Measurements from ENCODE around the gene ZNF644.
A peak's percentile ranks its signal among the peaks of the same experiment; 100 is the strongest.

ZNF644 gene

DNA sequence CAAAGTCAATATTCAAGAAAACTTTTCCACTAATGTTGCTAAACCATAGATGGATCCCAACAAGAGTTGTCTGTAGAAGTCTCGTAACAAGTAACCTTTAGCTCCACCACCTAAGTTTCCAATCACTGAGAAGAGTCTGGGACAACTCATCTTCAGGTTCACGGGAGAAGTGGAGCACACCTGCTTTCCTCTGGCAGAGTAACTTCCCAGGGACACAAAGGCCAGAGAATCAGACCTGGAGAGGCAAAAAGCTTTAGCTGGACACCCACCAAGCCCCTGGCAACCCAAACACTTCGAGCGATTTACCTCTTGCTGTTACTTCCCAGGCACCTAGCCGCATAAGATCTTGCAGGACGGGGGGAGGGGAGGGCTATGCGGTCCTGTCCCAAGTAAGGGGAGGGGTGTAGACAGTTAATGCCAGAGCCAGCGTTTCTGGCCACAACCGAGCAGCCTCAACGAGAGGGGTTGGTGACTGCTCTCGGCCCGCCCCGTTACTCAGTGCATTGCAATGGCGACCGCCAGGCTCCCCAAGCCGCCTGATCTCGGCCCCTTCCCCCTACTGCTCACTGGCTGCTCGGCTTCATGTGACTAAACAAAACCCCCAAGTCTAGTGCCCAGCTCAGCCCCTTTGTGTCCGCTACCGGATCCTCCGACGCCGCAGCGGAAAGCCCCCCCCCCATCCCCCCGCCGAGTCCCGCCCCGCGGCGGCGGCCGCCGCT is 709 bp downstream of the ZNF644 start:
- DNase-seq (ENCODE audit: low read depth in 2 of 2), result peak; percentile 47 to 65

DNA sequence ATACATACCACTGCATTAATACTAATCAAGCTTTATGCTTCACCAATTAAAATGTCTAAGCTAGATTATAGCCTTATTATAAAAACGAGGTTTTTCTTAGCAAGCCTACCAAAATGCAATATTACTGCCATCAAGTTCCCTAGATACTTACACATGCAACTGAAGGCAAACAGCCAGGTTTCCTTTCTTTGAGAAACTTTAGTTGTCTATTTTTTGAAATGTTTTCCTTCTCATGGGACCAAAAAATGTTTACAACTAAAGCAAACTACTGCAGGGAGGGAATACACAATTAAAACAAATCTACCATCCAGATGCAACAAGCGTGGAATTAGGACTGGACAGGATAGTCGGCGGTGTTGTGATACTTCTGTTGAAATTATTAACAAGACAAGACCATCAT is 1.3 kb downstream of the ZNF644 start:
- no peak for DNase-seq (ENCODE audit: low read depth in 2 of 2)

DNA sequence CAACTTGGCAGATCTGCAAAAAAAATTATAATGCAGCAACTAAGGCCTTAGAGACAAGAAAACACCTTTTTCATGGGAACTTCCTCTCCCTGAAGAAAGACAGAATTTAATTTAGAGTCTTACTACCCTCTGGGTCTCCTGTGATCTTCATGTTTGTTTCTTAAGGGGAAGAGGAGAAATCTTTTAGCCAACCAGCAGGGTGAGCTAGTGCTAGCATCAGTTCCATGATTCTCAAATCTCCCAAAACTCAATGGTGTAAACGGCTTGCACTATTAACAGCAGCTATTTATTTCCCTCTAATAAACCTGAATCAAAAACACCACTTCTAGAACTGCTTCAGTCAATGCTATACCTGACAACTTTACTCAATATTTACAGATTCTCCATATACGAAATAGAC is 3.8 kb downstream of the ZNF644 start:
- no peak for DNase-seq (ENCODE audit: low read depth in 2 of 2)

GRCh38 chr1:91015794-91016550 is 5.9 kb downstream of the ZNF644 start:
- DNase-seq (ENCODE audit: low read depth in 2 of 2), result no peak

- DNase-seq (ENCODE audit: low read depth in 2 of 2), result no peak
Measured at GRCh38 chr1:91015358-91015780, 6.5 kb downstream of the ZNF644 start.

DNA sequence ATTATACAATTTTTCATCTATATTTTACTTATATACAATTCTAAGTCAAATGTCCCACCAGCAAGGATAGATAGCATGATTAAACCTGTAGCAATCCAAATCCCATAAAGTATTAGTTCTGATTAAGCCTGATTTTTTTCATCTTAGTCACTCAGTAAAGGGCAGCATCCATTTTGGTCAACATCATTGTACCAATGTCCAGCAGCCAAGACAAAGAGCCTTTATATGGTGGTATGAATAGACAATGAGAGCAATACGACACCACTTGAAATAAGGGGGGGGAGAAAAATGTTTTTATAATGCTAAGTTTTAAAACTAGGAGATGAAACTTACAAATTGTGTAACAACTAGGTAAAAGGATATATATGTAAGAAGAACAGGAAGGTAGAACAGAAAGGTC is 7.4 kb downstream of the ZNF644 start:
- no peak for DNase-seq (ENCODE audit: low read depth in 2 of 2)

DNA sequence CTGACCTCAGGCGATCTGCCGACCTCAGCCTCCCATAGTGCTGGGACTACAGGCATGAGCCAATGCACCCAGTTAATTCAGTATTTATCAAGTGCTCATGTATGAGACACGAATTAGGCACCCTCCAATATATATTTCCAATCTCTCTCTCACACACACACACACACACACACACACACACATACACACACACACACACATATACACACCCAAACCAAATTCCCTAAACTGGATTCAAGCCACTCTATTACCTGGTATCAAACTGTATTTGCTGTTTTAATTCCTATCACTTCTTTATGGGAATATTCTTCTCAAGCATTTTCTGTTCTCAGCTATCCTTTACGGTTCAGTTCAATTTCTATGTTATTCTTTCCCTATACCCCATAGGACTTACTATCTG is 8.5 kb downstream of the ZNF644 start:
- no peak for DNase-seq (ENCODE audit: low read depth in 2 of 2)

DNA sequence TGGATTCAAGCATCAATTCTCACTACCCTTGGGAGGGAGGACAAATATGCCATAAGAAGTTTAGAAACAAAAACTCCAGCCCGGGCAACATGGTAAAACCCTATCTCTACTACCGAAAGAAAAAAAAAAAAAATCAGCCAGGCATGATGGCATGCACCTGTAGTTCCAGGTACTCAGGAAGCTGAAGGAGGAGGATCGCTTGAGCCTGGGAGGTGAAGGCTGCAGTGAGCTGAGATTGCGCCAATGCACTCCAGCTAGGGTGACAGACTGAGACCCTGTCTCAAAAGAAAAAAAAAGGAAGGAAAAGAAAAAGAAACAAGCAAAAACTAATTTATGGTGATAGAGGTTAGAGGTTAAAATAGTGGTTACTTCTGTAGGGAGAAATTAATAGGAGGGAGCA is 9.6 kb downstream of the ZNF644 start:
- no peak for DNase-seq (ENCODE audit: low read depth in 2 of 2)

DNA sequence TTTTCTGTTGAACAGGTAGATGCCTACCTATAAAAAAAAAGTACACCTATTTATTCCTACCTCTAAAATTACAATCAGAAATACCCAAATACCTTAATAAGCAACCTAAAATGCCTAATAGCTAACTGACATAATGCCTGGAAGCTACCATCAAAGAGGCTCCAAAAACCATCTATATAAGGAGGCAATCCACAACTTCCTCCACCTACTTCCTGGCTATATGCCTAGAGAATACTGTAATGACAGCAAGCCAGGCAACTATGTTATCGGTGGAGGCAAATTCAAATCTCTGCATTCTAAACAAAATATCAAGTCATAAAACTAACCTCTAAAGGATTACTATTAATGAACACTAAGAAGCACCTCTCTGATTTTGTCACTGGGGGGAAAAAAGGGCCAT is 10.1 kb downstream of the ZNF644 start:
- no peak for DNase-seq (ENCODE audit: low read depth in 2 of 2)

DNA sequence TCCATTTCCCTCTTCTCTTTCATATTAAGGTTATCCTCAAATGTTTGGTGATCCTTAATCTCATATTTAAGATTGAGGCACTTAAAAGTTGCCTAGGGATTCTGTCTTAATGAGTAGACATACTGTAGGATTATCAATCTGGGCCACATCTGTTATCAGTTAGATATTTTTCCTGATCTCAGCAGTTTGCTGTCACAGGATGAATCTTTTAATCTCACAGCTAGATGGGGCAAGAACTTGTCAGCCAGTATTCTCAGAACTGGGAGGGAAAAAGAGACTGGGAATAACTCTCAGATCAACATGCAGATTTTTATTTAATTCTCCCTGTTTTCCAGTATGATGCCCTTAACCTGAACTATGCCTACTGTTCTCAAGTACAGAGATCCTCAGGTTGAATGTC is 14.0 kb downstream of the ZNF644 start:
- DNase-seq (ENCODE audit: low read depth in 2 of 2), result no peak

DNA sequence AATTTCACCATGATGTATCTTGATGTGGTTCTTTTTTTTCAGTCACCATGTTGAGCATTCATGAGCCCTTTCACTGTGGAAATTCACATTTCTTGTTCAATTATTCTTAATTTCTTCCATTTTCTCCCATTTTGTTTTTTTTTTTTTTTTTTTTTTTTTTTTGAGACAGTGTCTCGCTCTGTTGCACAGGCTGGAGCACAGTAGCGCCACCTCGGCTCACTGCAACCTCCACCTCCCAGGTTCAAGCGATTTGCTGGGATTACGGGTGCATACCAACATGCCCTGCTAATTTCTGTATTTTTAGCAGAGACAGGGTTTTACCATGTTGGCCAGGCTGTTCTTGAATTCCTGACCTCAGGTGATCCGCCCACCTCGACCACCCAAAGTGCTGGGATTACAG is 14.7 kb downstream of the ZNF644 start:
- no peak for DNase-seq (ENCODE audit: low read depth in 2 of 2)

DNA sequence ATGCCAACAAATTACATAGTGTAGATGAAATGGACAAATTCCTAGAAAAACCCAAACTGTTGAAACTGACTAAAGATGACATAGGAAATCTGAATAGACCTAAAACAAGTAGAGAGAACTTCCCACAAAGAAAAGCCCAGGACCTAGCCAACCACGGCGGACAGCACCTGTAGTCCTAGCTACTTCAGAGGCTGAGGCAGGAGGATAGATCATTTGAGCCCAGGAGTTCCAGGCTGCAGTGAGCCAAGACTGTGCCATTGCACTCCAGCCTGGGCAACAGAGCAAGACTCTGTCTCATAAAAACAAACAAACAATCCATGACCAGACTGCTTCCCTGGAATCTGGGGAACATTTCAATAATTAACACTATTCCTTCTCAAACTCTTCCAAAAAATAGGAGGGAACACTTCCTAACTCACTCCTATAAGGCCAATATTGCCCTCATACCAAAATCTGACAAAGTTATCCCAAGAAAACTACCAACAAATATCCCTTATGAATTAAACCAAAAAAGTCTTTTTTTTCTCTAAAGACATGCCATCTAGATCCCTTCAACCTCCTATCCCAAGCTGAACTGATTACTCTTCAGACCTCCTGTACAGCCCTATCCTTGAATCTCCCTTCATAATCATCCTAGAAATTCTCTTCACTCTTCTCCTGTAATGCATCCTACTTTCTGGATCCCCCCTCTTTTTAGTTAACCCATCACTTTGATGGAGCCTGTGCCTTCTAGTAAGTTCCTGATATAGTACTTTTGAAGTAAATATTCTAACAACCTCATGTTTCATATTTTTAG is 15.5 kb downstream of the ZNF644 start:
- no peak for DNase-seq (ENCODE audit: low read depth in 2 of 2)

DNA sequence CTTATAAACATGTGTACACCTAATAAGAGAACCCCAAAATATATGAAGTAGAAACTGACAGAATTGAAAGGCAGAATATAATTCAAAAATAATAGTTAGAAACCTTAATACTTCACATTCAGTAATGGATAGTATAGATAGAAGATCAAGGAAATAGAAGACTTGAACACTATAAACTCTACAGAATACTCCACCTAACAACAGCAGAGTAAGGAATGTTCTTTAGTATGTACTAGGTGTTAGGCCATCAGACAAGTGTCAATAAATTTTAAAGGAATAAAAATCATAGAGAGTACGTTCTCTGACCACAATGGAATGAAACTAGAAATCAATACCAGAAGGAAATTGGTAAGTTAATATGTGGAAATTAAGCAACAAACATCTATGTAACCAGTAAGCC is 16.6 kb downstream of the ZNF644 start:
- DNase-seq (ENCODE audit: low read depth in 2 of 2), result no peak

- no peak for DNase-seq (ENCODE audit: low read depth in 2 of 2)
Measured at GRCh38 chr1:91004145-91004544, 17.7 kb downstream of the ZNF644 start.

DNA sequence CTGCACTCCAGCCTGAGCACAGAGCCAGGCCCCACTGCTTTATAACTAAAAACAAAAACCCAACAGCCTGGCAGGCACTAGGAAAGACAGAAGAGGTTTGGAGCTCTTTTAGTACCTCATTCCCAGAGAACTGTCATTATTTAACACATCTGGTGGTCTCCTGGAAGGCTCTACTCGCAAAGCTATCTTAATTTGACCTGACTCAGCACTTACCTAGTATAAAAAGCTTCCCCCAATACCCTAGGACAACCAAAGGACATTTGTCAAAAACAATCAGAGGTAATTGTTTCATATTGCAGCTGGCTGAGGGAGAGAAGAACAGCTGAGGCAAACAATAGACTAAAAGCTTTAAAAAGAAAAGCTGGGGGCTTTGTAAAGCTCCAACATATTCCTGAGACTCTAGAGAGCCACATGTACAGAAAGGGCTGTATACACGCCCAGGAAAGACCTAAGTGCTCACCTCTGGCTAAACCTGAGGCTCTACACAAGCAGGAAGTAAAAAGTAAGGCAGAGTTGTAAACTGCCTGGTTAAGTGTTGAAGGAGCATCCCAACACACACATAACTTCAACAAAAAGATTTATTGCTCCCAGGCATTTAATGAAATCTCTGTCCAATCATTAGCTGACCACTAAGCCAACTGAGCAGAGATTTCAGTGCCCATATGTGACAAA is 25.0 kb downstream of the ZNF644 start:
- no peak for DNase-seq (ENCODE audit: low read depth in 2 of 2)

DNA sequence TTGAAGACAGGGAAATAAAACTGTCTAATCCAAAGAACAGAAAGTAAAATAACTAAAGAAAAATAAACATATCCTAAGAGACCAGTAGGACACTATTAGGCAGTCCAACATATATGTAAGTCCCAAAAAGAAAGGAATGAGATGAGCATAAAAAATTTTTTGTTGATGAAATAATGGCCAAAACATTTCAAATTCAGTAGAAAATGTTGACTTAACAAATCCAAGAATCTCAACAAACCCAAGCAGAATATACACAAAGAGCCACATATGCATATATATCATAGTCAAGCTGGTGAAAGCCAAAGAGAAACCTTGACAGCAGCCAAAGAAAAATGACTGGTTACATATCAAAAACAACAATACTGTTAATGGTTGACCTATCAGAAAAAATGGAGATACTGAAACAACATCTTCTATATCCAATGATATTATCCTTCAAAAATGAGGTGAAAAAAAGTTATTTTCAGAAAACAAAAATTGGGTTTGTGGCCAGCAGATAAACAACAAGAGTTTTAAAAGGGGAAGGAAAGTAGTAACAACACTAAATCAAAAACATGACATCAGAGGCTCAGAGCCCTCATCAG is 26.4 kb downstream of the ZNF644 start:
- no peak for DNase-seq (ENCODE audit: low read depth in 2 of 2)

DNA sequence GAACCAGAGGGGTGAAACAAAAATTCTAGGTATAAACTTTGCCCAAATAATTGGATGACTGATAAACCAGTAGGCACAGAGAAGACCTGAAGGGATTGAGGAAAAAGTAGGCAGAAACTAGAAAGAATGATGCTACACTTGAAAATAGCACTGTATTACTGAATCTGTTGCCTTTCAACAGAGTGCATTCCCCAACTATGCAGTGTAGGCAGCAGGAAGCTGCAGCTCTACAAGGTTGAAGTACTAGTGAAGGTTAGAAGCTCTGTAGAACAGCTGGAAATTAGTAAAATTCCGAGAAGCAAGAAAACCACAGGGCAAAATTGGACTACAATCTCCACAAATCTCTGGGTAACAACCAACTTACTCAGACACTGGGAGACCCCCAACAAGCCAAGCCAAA is 27.4 kb downstream of the ZNF644 start:
- DNase-seq (ENCODE audit: low read depth in 2 of 2), result no peak

- DNase-seq (ENCODE audit: low read depth in 2 of 2), result no peak
Measured at GRCh38 chr1:90993245-90993644, 28.6 kb downstream of the ZNF644 start.

- no peak for DNase-seq (ENCODE audit: low read depth in 2 of 2)
Measured at GRCh38 chr1:90990779-90991178, 31.1 kb downstream of the ZNF644 start.

- no peak for DNase-seq (ENCODE audit: low read depth in 2 of 2)
Measured at GRCh38 chr1:90989990-90990389, 31.8 kb downstream of the ZNF644 start.

- DNase-seq (ENCODE audit: low read depth in 2 of 2), result no peak
Measured at GRCh38 chr1:90989302-90989701, 32.5 kb downstream of the ZNF644 start.

DNA sequence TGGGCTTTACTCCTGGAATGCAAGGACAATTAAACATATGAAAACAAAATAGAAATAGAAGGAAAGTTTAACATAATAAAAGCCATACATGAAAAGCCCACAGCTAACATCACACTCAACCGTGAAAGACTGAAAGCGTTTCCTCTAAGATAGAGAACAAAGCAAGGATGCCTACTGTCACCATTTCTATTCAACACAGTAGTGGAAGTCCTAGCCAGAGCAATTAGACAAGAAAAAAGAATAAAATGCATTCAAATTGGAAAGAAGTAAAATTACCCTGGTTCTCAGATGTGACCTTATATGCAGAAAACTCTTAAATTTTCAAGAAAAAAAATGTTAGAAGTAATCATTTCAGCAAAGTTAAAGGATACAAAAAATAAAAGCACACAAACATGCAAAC is 34.0 kb downstream of the ZNF644 start:
- DNase-seq (ENCODE audit: low read depth in 2 of 2), result no peak
